Osteocyte (in vitro differentiated cells): ENCODE data around the gene ALPL. TPM values are rescaled to one million over a fixed set of nuclear protein-coding genes. Genes with fewer than 3 reads are reported as not detected.

ENCODE experiments used
- DNase-seq: peaks from one replicate; pipeline ENCODE4 v3.0.0; 2021; ENCODE audit warnings: mixed read lengths; ENCODE audit not compliant: unreplicated experiment; ENCODE audit errors: extremely low spot score
- H3K27ac Mint-ChIP-seq: one replicate; pipeline ENCODE4 v1.8.0; 2021; ENCODE audit warnings: mild to moderate bottlenecking, mixed read lengths; ENCODE audit not compliant: unreplicated experiment
- H3K27me3 Mint-ChIP-seq: one replicate; pipeline ENCODE4 v1.8.0; 2021; ENCODE audit warnings: mixed read lengths; ENCODE audit not compliant: unreplicated experiment
- H3K36me3 Mint-ChIP-seq: one replicate; pipeline ENCODE4 v1.8.0; 2021; ENCODE audit warnings: mixed read lengths; ENCODE audit not compliant: unreplicated experiment
- H3K4me1 Mint-ChIP-seq: one replicate; pipeline ENCODE4 v1.8.0; 2021; ENCODE audit warnings: mixed read lengths; ENCODE audit not compliant: unreplicated experiment
- H3K4me3 Mint-ChIP-seq: one replicate; pipeline ENCODE4 v1.8.0; 2021; ENCODE audit warnings: mild to moderate bottlenecking, moderate library complexity, mixed read lengths; ENCODE audit not compliant: unreplicated experiment
- H3K9me3 Mint-ChIP-seq: one replicate; pipeline ENCODE4 v1.8.0; 2021; ENCODE audit warnings: mixed read lengths; ENCODE audit not compliant: unreplicated experiment
- CTCF ChIP-seq: fragments of 200-600 bp; sonication (generic); IDR thresholded peaks from 2 replicates; pipeline ENCODE4 v1.5.0; 2021; ENCODE audit warnings: antibody characterized with exemption, mild to moderate bottlenecking, moderate library complexity
- total RNA-seq: library from RNA; stranded (reverse); gene quantifications from 2 replicates; pipeline ENCODE4 v1.2.1, GENCODE V29; 2021

ALPL gene
- total RNA-seq, 1 donor from 2014 or later, result 41.6 TPM

- no peak for TF ChIP-seq CTCF
- Mint-ChIP-seq H3K36me3 (no peaks in the 10 kb centered on the region), H3K9me3 (no peaks in the 10 kb centered on the region), H3K27me3 (no peaks in the 10 kb centered on the region), H3K4me1 (peaks cover 14% of the 10 kb centered on the region), H3K4me3 (no peak overlapping the region), H3K27ac (no peak overlapping the region)
- no peak for DNase-seq
These were observed 11.9 kb downstream of the ALPL start for GRCh38 chr1:21520899-21521716.

- no peak overlapping the region for H3K27ac Mint-ChIP-seq
- H3K27me3 Mint-ChIP-seq, result no peaks in the 10 kb centered on the region
- peaks cover 14% of the 10 kb centered on the region for H3K4me1 Mint-ChIP-seq
- no peak overlapping the region for H3K4me3 Mint-ChIP-seq
- no peak for TF ChIP-seq CTCF
- no peak for DNase-seq
- H3K9me3 Mint-ChIP-seq, result no peaks in the 10 kb centered on the region
- no peaks in the 10 kb centered on the region for H3K36me3 Mint-ChIP-seq
These were observed 12.5 kb downstream of the ALPL start for GRCh38 chr1:21521717-21522060.

GRCh38 chr1:21522525-21523038, 13.4 kb downstream of the ALPL start:
- no peak for DNase-seq
- Mint-ChIP-seq H3K4me1 (peaks cover 14% of the 10 kb centered on the region), H3K4me3 (no peak overlapping the region), H3K9me3 (no peaks in the 10 kb centered on the region), H3K27me3 (no peaks in the 10 kb centered on the region), H3K27ac (no peak overlapping the region), H3K36me3 (no peaks in the 10 kb centered on the region)
- no peak for TF ChIP-seq CTCF

GRCh38 chr1:21523297-21523813, 14.1 kb downstream of the ALPL start:
- no peaks in the 10 kb centered on the region for H3K9me3 Mint-ChIP-seq

More at GRCh38 chr1:21523297-21523813, 14.1 kb downstream of the ALPL start:
- Mint-ChIP-seq H3K27me3 (no peaks in the 10 kb centered on the region), H3K27ac (no peak overlapping the region), H3K4me3 (no peak overlapping the region), H3K4me1 (peaks cover 14% of the 10 kb centered on the region), H3K36me3 (no peaks in the 10 kb centered on the region)
- TF ChIP-seq CTCF, result no peak
- DNase-seq, result no peak
